Activated CD8-positive, alpha-beta memory T cell treated with anti-CD3 and anti-CD28 coated beads, Interleukin-2, amount 50 U/mL, for 48 hours (primary cell): ENCODE measurements around the gene FASTKD3.
"Not testable (repeated sequence)": the region's sequence is repeated elsewhere in the genome, so short reads cannot be mapped to it uniquely, and the experiment has no call there.

ENCODE experiments used
- DNase-seq: peaks from one replicate; pipeline ENCODE4 v3.0.0-alpha.2; 2020

Gene FASTKD3

DNA sequence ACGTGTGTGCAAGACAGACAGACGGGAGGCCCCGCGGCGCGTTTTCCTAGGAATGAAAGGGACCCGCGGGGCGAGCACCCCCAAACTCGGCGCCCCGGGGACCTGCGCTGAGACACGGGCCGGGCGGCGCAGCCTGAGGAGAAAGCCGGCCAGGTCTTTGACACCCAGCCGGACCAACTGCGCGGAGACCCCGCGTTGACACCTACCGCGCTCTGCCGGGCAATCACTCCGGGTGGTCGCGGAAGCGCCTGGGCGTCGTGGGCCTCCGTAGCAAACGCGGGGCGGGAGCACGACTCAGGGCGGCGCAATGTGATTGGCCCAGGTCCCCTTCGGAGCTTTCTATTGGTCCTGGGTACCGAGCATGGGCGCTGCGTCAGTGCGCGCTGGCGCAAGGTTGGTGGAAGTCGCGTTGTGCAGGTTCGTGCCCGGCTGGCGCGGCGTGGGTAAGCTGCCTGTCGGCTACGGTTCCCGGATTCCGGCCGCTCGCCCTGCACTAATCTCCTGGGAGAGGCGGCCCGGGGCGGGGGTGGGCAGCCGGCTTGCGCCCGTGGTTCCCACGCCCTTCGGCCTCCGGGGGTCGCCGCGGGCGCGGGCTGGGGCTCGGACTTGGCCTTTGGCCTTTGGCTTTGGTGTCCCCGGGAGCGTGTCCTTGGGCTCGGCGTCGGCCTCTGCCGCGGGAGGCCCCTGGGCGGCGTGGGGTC lies at the start of gene FASTKD3, which contains the start of gene MTRR:
Gene FASTKD3 (minus strand): TSS at position 259 of the 701 bp plus-strand sequence. CDS start 948 bp downstream, outside the sequence.
Gene MTRR (plus strand): TSS at position 376 of the 701 bp plus-strand sequence. CDS start 1,647 bp downstream, outside the sequence.
- DNase-seq: peak; percentile 92

- no peak for DNase-seq
These were observed 48.6 kb upstream of the FASTKD3 start for GRCh38 chr5:7917130-7918123.

GRCh38 chr5:7916171-7916804 lies 47.5 kb upstream of the FASTKD3 start:
- DNase-seq: no peak

- not testable (repeated sequence) for DNase-seq
These were observed 42.6 kb upstream of the FASTKD3 start for GRCh38 chr5:7911429-7911771.

GRCh38 chr5:7910738-7911428 lies 42.1 kb upstream of the FASTKD3 start:
- no peak for DNase-seq

DNA sequence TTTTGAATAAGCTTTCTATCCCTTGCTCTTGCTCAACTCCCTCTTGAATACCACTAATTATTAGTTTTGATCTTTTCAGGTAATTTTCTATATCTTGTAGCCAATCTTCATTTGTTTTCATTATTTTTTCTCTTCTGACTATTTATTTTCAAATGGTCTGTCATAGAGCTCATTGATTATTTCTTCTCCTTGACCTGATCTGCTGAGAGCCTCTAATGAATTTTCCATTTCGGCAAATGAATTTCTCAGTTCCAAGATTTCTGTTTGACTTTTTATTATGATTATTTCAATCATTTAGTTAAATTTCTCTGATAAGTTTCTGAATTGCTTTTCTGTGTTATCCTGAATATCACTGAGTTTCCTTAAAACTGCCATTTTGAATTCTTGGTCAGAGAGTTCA lies 39.5 kb upstream of the FASTKD3 start:
- no peak for DNase-seq

DNA sequence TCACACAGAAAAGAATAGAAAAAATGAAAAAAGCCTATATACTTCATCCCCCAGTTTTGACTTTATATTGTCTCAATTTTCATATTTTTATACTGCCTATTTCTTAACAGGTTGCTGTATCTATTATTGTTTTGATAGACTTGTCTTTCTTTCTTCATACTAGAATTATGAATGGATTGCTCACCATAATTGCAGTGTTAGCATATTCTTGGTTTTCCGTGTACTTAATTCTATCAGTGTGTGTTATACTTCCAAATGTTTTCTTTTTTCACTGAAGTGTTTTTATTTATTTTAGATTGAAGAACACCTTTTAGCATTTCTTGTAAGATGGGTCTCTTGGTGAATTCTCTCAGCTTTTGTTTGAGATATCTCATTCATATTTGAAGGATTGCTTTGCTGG lies 38.8 kb upstream of the FASTKD3 start:
- DNase-seq: no peak

- DNase-seq: no peak
These were observed 35.3 kb upstream of the FASTKD3 start for GRCh38 chr5:7904170-7904569.

GRCh38 chr5:7902666-7903625 lies 34.1 kb upstream of the FASTKD3 start:
- DNase-seq: no peak

DNA sequence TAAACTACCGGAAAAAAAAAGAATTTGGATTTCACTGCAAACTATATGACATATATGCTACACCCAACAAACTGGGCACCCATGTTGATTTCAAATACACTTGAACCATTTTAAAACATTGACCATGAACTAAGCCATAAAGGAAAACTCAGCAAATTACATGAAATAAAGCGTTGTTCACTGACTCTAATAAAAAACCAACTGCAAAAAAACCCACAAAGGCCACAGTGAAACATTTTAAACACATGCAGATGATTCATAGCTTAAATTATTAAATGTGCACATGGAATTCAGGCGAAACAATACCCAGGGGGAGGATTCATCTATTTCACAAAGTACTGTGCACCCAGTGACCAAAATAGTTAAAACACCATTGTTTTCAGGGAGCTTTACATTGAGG lies 33.4 kb upstream of the FASTKD3 start:
- DNase-seq: no peak

DNA sequence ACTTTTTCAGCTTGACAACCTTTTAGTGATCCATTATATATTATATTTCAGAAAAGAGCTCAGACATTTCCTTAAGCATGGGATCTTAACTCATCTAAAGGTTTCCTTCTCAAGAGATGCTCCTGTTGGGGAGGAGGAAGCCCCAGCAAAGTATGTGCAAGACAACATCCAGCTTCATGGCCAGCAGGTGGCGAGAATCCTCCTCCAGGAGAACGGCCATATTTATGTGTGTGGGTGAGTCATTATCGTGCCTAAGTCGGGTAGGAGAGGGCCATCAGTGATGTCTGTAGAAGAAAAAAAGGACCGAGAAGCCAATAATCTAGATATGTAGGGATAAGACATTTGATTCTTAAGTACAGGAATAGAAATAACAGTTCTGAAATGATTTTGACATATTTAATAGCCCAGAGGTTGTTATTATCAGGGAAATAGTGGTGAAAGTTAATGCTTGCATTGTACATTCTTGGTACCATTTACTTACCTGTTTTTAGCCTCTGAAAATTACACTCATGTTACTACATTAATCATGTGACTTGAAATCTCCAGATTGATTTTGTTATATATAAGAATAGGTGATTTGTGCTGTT lies 28.3 kb upstream of the FASTKD3 start:
- no peak for DNase-seq

DNA sequence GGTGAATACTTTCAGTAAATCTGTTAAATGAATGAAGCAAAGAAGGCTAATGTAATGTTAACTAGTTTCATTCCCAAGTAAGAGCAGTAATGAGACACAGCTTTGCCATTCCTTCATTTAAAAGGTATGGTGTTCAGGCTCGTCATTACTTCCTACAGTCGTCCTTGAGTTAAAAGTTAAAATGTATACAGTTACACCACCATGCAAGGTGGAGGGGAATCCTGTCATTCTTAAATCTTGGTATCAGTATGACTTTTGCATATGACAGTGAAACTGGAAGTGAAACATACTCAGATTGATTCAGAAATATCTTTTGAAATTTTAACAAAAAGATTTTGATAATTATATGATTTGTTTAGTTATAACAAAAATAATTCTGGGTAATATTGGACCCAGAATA lies 26.0 kb upstream of the FASTKD3 start:
- DNase-seq: no peak

DNA sequence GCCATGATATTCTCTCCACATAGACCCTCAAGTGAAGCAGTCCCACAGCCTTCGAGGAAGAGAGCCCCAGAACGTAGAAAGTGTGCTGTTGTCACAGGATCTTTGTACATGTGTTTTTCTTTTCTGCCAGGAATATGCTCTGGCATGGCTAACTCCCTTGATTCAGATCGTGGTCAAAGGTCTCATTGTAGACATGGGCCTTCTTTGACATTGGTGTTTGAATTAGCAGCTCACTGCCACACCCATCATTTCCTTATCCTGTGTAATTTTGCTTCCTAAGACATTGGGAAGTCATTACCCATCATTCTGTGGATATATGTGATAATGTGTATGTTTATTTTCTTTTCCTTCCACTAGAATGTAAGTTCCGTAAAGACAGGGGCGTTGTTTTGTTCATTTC lies 25.6 kb upstream of the FASTKD3 start:
- DNase-seq: no peak

- no peak for DNase-seq
These were observed 20.1 kb upstream of the FASTKD3 start for GRCh38 chr5:7888901-7889300.

GRCh38 chr5:7886849-7887475 lies 18.1 kb upstream of the FASTKD3 start:
- DNase-seq: no peak

GRCh38 chr5:7884491-7885267 lies 15.8 kb upstream of the FASTKD3 start:
- DNase-seq: no peak

GRCh38 chr5:7882926-7883325 lies 14.1 kb upstream of the FASTKD3 start:
- DNase-seq: no peak

DNA sequence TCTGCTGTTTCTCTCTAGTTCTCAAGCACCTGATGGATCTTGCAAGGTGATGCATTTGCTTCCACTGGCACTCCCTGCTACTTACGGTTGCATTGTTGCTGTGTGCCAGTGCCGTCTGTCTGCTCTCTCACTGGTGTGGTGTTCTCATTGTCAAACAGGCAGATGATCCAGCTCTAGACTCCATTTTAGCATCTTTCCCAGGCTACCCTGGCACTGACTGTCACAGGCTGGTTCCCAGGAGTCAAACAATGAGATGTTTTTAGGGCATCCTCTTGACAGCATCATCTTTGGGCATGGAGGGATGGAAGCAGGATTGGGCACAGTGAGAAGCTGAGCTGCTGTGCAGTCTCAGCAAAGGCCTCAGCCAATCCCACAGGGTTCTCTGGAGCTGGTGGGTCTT lies 13.0 kb upstream of the FASTKD3 start:
- DNase-seq: no peak

DNA sequence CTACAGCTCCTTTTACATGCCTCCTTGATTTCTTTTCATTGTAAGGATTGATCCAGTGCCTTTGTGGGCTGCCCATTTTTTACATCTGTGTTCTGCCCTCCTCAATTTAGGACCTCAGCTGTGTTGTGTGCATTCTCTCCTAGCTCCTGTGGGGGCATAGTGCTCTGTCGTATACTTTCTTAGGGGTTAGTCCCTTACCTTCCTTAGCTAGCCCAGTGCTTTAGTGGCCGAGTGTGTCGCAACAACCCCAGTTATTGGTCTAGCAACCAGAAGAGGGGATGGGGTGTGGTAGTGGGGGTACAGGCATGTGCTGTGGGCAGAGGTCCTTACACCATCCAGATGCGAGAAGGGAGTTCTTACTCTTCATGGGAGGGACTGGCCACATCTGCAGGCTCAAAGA lies 12.3 kb upstream of the FASTKD3 start:
- no peak for DNase-seq

DNA sequence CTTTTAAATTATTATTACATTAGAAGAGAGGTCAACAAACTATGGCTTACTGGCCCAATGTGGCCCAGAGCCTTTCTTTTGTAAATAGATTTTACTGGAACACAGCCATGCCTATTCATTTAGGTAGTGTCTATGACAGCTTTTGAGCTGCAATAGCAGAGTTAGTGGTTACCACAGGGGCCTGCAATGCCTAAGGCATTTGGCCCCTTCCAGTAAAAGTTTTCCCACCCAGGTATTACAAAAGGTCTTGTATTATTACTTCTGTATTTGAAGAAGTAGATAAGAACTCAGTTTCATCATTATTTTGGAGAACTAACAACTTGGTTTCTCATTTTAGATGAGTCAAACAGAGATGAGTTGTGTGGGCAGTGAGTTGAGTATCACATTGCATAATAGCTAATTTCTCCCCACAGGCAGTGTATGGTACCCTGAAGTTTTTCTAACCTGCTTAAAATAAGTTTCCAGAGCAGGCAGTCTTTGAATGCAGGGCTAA lies 9.6 kb upstream of the FASTKD3 start:
- no peak for DNase-seq
